HG02981 (cell line): ENCODE data around the gene ANO8.

ENCODE experiments used
- ATAC-seq: cut with Tn5 transposase; IDR thresholded peaks from one replicate; pipeline ENCODE4 v1.9.1; 2021; ENCODE audit warnings: mild to moderate bottlenecking, moderate library complexity; ENCODE audit not compliant: unreplicated experiment

The ANO8 gene

GRCh38 chr19:17348700-17349099 lies 14.0 kb upstream of the ANO8 start:
- no peak for ATAC-seq

- ATAC-seq, result no peak
These were observed 13.2 kb upstream of the ANO8 start for GRCh38 chr19:17347877-17348276.

- no peak for ATAC-seq
These were observed 12.7 kb upstream of the ANO8 start for GRCh38 chr19:17347361-17347760.

GRCh38 chr19:17346109-17346671 lies 11.5 kb upstream of the ANO8 start:
- ATAC-seq, result no peak

GRCh38 chr19:17341845-17342244 lies 7.2 kb upstream of the ANO8 start:
- no peak for ATAC-seq

GRCh38 chr19:17341386-17341785 lies 6.7 kb upstream of the ANO8 start:
- ATAC-seq, result no peak

- no peak for ATAC-seq
These were observed 6.3 kb upstream of the ANO8 start for GRCh38 chr19:17340871-17341357.

- ATAC-seq, result no peak
These were observed 5.7 kb upstream of the ANO8 start for GRCh38 chr19:17340302-17340870.

GRCh38 chr19:17339088-17339741 lies 4.6 kb upstream of the ANO8 start:
- no peak for ATAC-seq

- no peak for ATAC-seq
These were observed 3.9 kb upstream of the ANO8 start for GRCh38 chr19:17338433-17339078.

- ATAC-seq, result no peak
These were observed 3.2 kb upstream of the ANO8 start for GRCh38 chr19:17337675-17338432.

- ATAC-seq, result peak; percentile 78
These were observed 2.4 kb upstream of the ANO8 start, which contains the start of gene GTPBP3 for GRCh38 chr19:17336872-17337674. TSS of gene GTPBP3 (plus strand) at chr19:17337553. CDS start at chr19:17337612, 59 bp downstream.

- ATAC-seq, result no peak
These were observed 920 bp upstream of the ANO8 start for GRCh38 chr19:17335575-17335974.

GRCh38 chr19:17333611-17334413 lies 843 bp downstream of the ANO8 start:
- ATAC-seq, result no peak

GRCh38 chr19:17332677-17333581 lies 1.7 kb downstream of the ANO8 start:
- ATAC-seq, result no peak

GRCh38 chr19:17332360-17332676 lies 2.3 kb downstream of the ANO8 start:
- no peak for ATAC-seq

- ATAC-seq, result no peak
These were observed 3.6 kb downstream of the ANO8 start for GRCh38 chr19:17331045-17331558.

GRCh38 chr19:17330262-17331044 lies 4.2 kb downstream of the ANO8 start:
- no peak for ATAC-seq
